ENCODE results near the gene WWOX.

Gene WWOX

GRCh38 chr16:79137426-79137939 lies 1038.0 kb downstream of the WWOX start:
- DNase-seq (ENCODE audit: low read depth) = no peak
- TF ChIP-seq CTCF (IDR thresholded peaks at IDR 0.05; ENCODE audit: control insufficient read depth, extremely low read depth, insufficient read depth) = no peak
- no peak overlapping the region for H3K4me3 ChIP-seq (ENCODE audit: low read depth, low read length)

GRCh38 chr16:79139799-79140198 lies 1040.3 kb downstream of the WWOX start:
- TF ChIP-seq CTCF (IDR thresholded peaks at IDR 0.05; ENCODE audit: control insufficient read depth, extremely low read depth, insufficient read depth) = no peak
- no peak for DNase-seq (ENCODE audit: low read depth)
- no peak overlapping the region for H3K4me3 ChIP-seq (ENCODE audit: low read depth, low read length)

- no peak overlapping the region for H3K4me3 ChIP-seq (ENCODE audit: low read depth, low read length)
Measured at GRCh38 chr16:79143026-79143425, 1043.6 kb downstream of the WWOX start.

GRCh38 chr16:79150151-79150550 lies 1050.7 kb downstream of the WWOX start:
- TF ChIP-seq CTCF (IDR thresholded peaks at IDR 0.05; ENCODE audit: control insufficient read depth, extremely low read depth, insufficient read depth) = no peak
- no peak overlapping the region for H3K4me3 ChIP-seq (ENCODE audit: low read depth, low read length)
- DNase-seq (ENCODE audit: low read depth) = no peak

More at GRCh38 chr16:79143026-79143425, 1043.6 kb downstream of the WWOX start:
- DNase-seq (ENCODE audit: low read depth) = no peak
- no peak for TF ChIP-seq CTCF (IDR thresholded peaks at IDR 0.05; ENCODE audit: control insufficient read depth, extremely low read depth, insufficient read depth)

GRCh38 chr16:79150632-79151310 lies 1051.3 kb downstream of the WWOX start:
- H3K4me3 ChIP-seq (ENCODE audit: low read depth, low read length) = no peak overlapping the region
- TF ChIP-seq CTCF (IDR thresholded peaks at IDR 0.05; ENCODE audit: control insufficient read depth, extremely low read depth, insufficient read depth) = no peak
- DNase-seq (ENCODE audit: low read depth) = no peak

GRCh38 chr16:79154086-79154485 lies 1054.6 kb downstream of the WWOX start:
- TF ChIP-seq CTCF (IDR thresholded peaks at IDR 0.05; ENCODE audit: control insufficient read depth, extremely low read depth, insufficient read depth) = no peak
- no peak overlapping the region for H3K4me3 ChIP-seq (ENCODE audit: low read depth, low read length)
- no peak for DNase-seq (ENCODE audit: low read depth)

GRCh38 chr16:79155471-79155870 lies 1056.0 kb downstream of the WWOX start:
- no peak for TF ChIP-seq CTCF (IDR thresholded peaks at IDR 0.05; ENCODE audit: control insufficient read depth, extremely low read depth, insufficient read depth)
- no peak overlapping the region for H3K4me3 ChIP-seq (ENCODE audit: low read depth, low read length)
- no peak for DNase-seq (ENCODE audit: low read depth)

Measured in LNCaP clone FGC (cell line).